IMR-90 (cell line): ENCODE results near the gene TTLL4. TPM values are rescaled to one million over a fixed set of nuclear protein-coding genes. Genes with fewer than 3 reads are reported as not detected.

Experiments used
- BHLHE40 ChIP-seq: fragments of 150-350 bp; IDR thresholded peaks from 2 replicates; pipeline ENCODE4 v1.6.1; 2016; ENCODE audit warnings: mild to moderate bottlenecking, low read depth, low read length
- CEBPB ChIP-seq: IDR thresholded peaks from 2 replicates; pipeline ENCODE4 v1.6.1; 2012; ENCODE audit warnings: low read depth, low read length, improper control_type of control experiment
- CHD1 ChIP-seq: IDR thresholded peaks from 2 replicates; pipeline ENCODE4 v1.6.1; 2012; ENCODE audit warnings: low read depth, low read length, improper control_type of control experiment
- CTCF ChIP-seq: conservative IDR thresholded peaks from 2 replicates; pipeline ENCODE4 v1.5.1; 2012; ENCODE audit warnings: mild to moderate bottlenecking, low read depth, low read length, improper control_type of control experiment
- FOS ChIP-seq: fragments of 150-350 bp; IDR thresholded peaks from 2 replicates; pipeline ENCODE4 v1.6.1; 2016; ENCODE audit warnings: low read depth, low read length
- MAZ ChIP-seq: IDR thresholded peaks from 2 replicates; pipeline ENCODE4 v1.6.1; 2012; ENCODE audit warnings: low read depth, mild to moderate bottlenecking, low read length, improper control_type of control experiment, moderate library complexity, borderline replicate concordance
- MXI1 ChIP-seq: IDR thresholded peaks from 2 replicates; pipeline ENCODE4 v1.6.1; 2012; ENCODE audit warnings: low read depth, mild to moderate bottlenecking, low read length, moderate library complexity, borderline replicate concordance
- NFE2L2 ChIP-seq: fragments of 150-350 bp; IDR thresholded peaks from 2 replicates; pipeline ENCODE4 v1.6.1; 2016; ENCODE audit warnings: low read depth, mild to moderate bottlenecking, low read length
- POLR2A ChIP-seq: IDR thresholded peaks from 2 replicates; pipeline ENCODE4 v1.6.1; 2012; ENCODE audit warnings: mild to moderate bottlenecking, low read depth, low read length
- RAD21 ChIP-seq: IDR thresholded peaks from 2 replicates; pipeline ENCODE4 v1.6.1; 2012; ENCODE audit warnings: low read length, improper control_type of control experiment
- RFX5 ChIP-seq: IDR thresholded peaks from 2 replicates; pipeline ENCODE4 v1.8.0; 2012; ENCODE audit warnings: low read depth, mild to moderate bottlenecking, low read length, moderate library complexity
- polyA plus RNA-seq, 3 experiments: library from polyadenylated mRNA; depleted of rRNA; stranded (reverse); fragments of >200 nt; gene quantifications; 2 replicates each; pipeline ENCODE4 v1.2.3, GENCODE V29; 2012; ENCODE audit warnings: low replicate concordance in 1 of 3
- total RNA-seq: library from RNA; depleted of rRNA; stranded (reverse); fragments of >200 nt; gene quantifications from 2 replicates; pipeline ENCODE4 v1.2.3, GENCODE V29; 2012

TTLL4 gene
- total and polyA plus RNA-seq, 2 of the 4 experiments (the other 2 are of a cell fraction): 9.0 to 22.9 TPM

GRCh38 chr2:218710687-218711549 is at the start of gene TTLL4 (continued):
- peak; percentile 92 for TF ChIP-seq CTCF
- TF ChIP-seq MAZ: peak; percentile 98
- TF ChIP-seq BHLHE40: peak; percentile 79
- no peak for TF ChIP-seq FOS
- TF ChIP-seq RFX5: 0 out of 2 replicates have a peak, but pooled peaks have one; percentile 4
- peak; percentile 74 for TF ChIP-seq RAD21
- TF ChIP-seq POLR2A: peak; percentile 56
- no peak for TF ChIP-seq CHD1
- peak; percentile 96 for TF ChIP-seq MXI1
- no peak for TF ChIP-seq CEBPB
- TF ChIP-seq NFE2L2: no peak
